HepG2 (cell line): ENCODE results near the gene THBS1. TPM values are rescaled to one million over a fixed set of nuclear protein-coding genes. Genes with fewer than 3 reads are reported as not detected.

ENCODE experiments used
- ATAC-seq: fragments of 200-7000 bp; cut with Tn5 transposase; 3 replicates; pipeline ENCODE4 v1.9.1; 2020; ENCODE audit warnings: mild to moderate bottlenecking, moderate library complexity
- BruUV-seq: library from RNA; stranded (reverse); fragments of 400-500 nt; replicated peaks from 2 replicates; lab custom pipeline; 2021; lab: Mats Ljungman, UMichigan
- CTCF ChIA-PET: fragments of 300-600 bp; formaldehyde crosslinking; extraction: SDS; loops from one replicate; lab custom pipeline; 2021; ENCODE audit warnings: low total read pairs, inconsistent platforms, low intra/inter-chr PET ratio; lab: Yijun Ruan, JAX
- POLR2A ChIA-PET: fragments of 350-600 bp; sonication (Branson Sonifier 250); formaldehyde crosslinking; loops from one replicate; lab custom pipeline; 2020; ENCODE audit warnings: antibody characterized with exemption, inconsistent platforms; lab: Yijun Ruan, JAX
- DNase-seq: peaks from one replicate; pipeline ENCODE4 v3.0.0-alpha.2; 2015; ENCODE audit warnings: low spot score
- FAIRE-seq: peaks from 3 replicates; lab custom pipeline; 2011; peaks lifted over from hg19 to GRCh38; lab: Jason Lieb, UNC
- H2AFZ ChIP-seq: one replicate; pipeline ENCODE4 v1.6.1; 2011; ENCODE audit warnings: low read length, inconsistent platforms
- H3K27ac ChIP-seq: fragments of 300-600 bp; 3 replicates; pipeline ENCODE4 v1.8.0; 2011; ENCODE audit warnings: mixed run types, mild to moderate bottlenecking, mixed read lengths, low read length, inconsistent platforms; ENCODE audit not compliant: insufficient read depth; ENCODE audit errors: extremely low read length
- H3K27me3 ChIP-seq, 2 experiments: fragments of 200-600 bp in 1 of 2; 2 replicates in 1 of 2; 3 replicates in 1 of 2; pipeline versions ENCODE4 v1.6.0 to v1.8.0; 2011; ENCODE audit warnings: low read length in 2 of 2, mild to moderate bottlenecking in 2 of 2, moderate library complexity in 2 of 2, inconsistent platforms in 1 of 2; ENCODE audit not compliant: insufficient read depth in 2 of 2, control insufficient read depth in 1 of 2
- H3K36me3 ChIP-seq, 2 experiments: fragments of 200-600 bp in 1 of 2; replicated peaks in 1 of 2; 2 replicates in 1 of 2; 3 replicates in 1 of 2; pipeline versions ENCODE4 v1.5.1 to v1.8.0; 2011; ENCODE audit warnings: low read length in 2 of 2, inconsistent platforms in 1 of 2; ENCODE audit not compliant: insufficient read depth in 2 of 2, control insufficient read depth in 1 of 2
- H3K4me1 ChIP-seq: 2 replicates; pipeline ENCODE4 v1.5.1; 2012; ENCODE audit warnings: low read length, inconsistent platforms; ENCODE audit not compliant: insufficient read depth
- H3K4me2 ChIP-seq: 2 replicates; pipeline ENCODE4 v1.6.0; 2011; ENCODE audit warnings: low read depth, low read length, inconsistent platforms
- H3K4me3 ChIP-seq, 3 experiments: fragments of 200-600 bp in 1 of 3; sonication (generic), shearing (Covaris generic) in 1 of 3; replicated peaks in 1 of 3; 2 replicates each; pipeline ENCODE4 v1.5.1; 2011 to 2016; ENCODE audit warnings: low read length in 3 of 3, inconsistent platforms in 2 of 3, low read depth in 2 of 3, mild to moderate bottlenecking in 2 of 3, control low read depth in 1 of 3, mixed read lengths in 1 of 3; ENCODE audit not compliant: insufficient read depth in 1 of 3
- H3K79me2 ChIP-seq: one replicate; pipeline ENCODE4 v1.6.1; 2011; ENCODE audit warnings: low read length, inconsistent platforms; ENCODE audit not compliant: insufficient read depth
- H3K9ac ChIP-seq: 2 replicates; pipeline ENCODE4 v1.6.0; 2011; ENCODE audit warnings: mild to moderate bottlenecking, low read depth, low read length, inconsistent platforms; ENCODE audit not compliant: insufficient read depth
- H3K9me3 ChIP-seq: 2 replicates; pipeline ENCODE4 v1.5.1; 2012; ENCODE audit warnings: mild to moderate bottlenecking, low read length
- H4K20me1 ChIP-seq: 2 replicates; pipeline ENCODE4 v1.6.0; 2011; ENCODE audit warnings: inconsistent platforms, mild to moderate bottlenecking, low read length, moderate library complexity; ENCODE audit not compliant: insufficient read depth
- HOXA3 ChIP-seq: sonication (generic); formaldehyde crosslinking; IDR thresholded peaks from 2 replicates; pipeline ENCODE4 v1.5.0; 2020; ENCODE audit warnings: missing genetic modification reagents
- MAFF ChIP-seq: IDR thresholded peaks from 2 replicates; pipeline ENCODE4 v1.6.1; 2011; ENCODE audit warnings: low read depth, low read length, improper control_type of control experiment
- PAWR ChIP-seq: sonication (generic); formaldehyde crosslinking; IDR thresholded peaks from 2 replicates; pipeline ENCODE4 v1.4.0; 2020; ENCODE audit warnings: missing genetic modification reagents, mild to moderate bottlenecking, borderline replicate concordance
- PCBP2 ChIP-seq: fragments of 200-400 bp; formaldehyde crosslinking; optimal IDR thresholded peaks from 2 replicates; pipeline ENCODE3; 2018; ENCODE audit warnings: low read length, low read depth; ENCODE audit not compliant: poor library complexity, severe bottlenecking
- POLR2A ChIP-seq, 2 experiments: IDR thresholded peaks; 2 replicates each; pipeline ENCODE4 v1.6.1; 2011; ENCODE audit warnings: low read depth in 2 of 2, low read length in 2 of 2, mild to moderate bottlenecking in 1 of 2, moderate library complexity in 1 of 2; ENCODE audit not compliant: insufficient read depth in 1 of 2
- THAP11 ChIP-seq: IDR thresholded peaks from 2 replicates; pipeline ENCODE4 v1.6.1; 2016; ENCODE audit warnings: missing biosample characterization, missing genetic modification reagents
- TMF1 ChIP-seq: sonication (generic); formaldehyde crosslinking; IDR thresholded peaks from 2 replicates; pipeline ENCODE4 v1.8.1; 2022; ENCODE audit warnings: low read depth, missing genetic modification reagents
- ZMYM2 ChIP-seq: sonication (generic); formaldehyde crosslinking; IDR thresholded peaks from 2 replicates; pipeline ENCODE4 v1.8.0; 2022; ENCODE audit warnings: mild to moderate bottlenecking, missing genetic modification reagents
- ZNF3 ChIP-seq: IDR thresholded peaks from 2 replicates; pipeline ENCODE4 v1.7.0; 2017; ENCODE audit warnings: inconsistent platforms
- ZNF792 ChIP-seq: IDR thresholded peaks from 2 replicates; pipeline ENCODE4 v1.6.1; 2016
- WGBS: methylation state at CpG from one replicate; pipeline ENCODE4 v1.1.6; 2017; ENCODE audit warnings: low lambda C conversion rate; 5-methylcytosine and 5-hydroxymethylcytosine counted together
- in situ Hi-C: cut with HindIII; loops from 2 replicates; pipeline ENCODE4 v1.10.0; 2017; ENCODE audit warnings: low pct_unique_long_range_greater_than_20kb; ENCODE audit not compliant: extremely low pct_ligation_motif_present
- intact Hi-C: fragments of 100-400 bp; cut with micrococcal nuclease; formaldehyde crosslinking; loops from one replicate; pipeline ENCODE4 v1.10.0; 2022; ENCODE audit not compliant: unreplicated experiment
- polyA plus RNA-seq, 8 experiments: library from polyadenylated mRNA; depleted of rRNA in 3 of 8; stranded (reverse) in 7 of 8; unstranded in 1 of 8; fragments of >200 nt; fragmentation: Illumina TruSeq in 4 of 8; extraction: Trizol in 4 of 8; gene quantifications; 2 replicates each; pipeline versions ENCODE4 v1.2.1 to v1.2.3, GENCODE V29; 2011 to 2016; ENCODE audit warnings: low read depth in 4 of 8, missing spikeins in 1 of 8, mixed read lengths in 1 of 8; ENCODE audit not compliant: insufficient read depth in 1 of 8
- total RNA-seq, 5 experiments: library from RNA; depleted of rRNA; stranded (reverse); fragments of >200 nt; fragmentation: Illumina TruSeq; extraction: Trizol; gene quantifications; 2 replicates each; pipeline ENCODE4 v1.2.3, GENCODE V29; 2016; ENCODE audit warnings: low read depth in 1 of 5
- TF ChIP-seq, protein P1 (sequence below): IDR thresholded peaks from 2 replicates; pipeline ENCODE4 v1.6.1; 2016; ENCODE audit warnings: low read depth, missing genetic modification reagents, missing compliant biosample characterization

The THBS1 gene
- total and polyA plus RNA-seq, 2 of the 13 experiments (the other 11 are each of a cell fraction or from before 2014, with no cell fraction given), result 54.7 to 67.1 TPM

DNA sequence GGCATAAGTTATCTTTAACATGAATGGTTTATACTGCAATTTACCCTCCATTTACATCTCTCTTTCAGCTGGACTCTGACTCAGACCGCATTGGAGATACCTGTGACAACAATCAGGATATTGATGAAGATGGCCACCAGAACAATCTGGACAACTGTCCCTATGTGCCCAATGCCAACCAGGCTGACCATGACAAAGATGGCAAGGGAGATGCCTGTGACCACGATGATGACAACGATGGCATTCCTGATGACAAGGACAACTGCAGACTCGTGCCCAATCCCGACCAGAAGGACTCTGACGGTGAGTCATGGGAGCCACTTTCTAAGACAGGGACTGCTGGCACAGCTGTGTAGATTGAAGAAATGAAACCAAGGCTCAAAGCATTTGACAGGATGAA, 11.6 kb downstream of the THBS1 start (continued):
- TF ChIP-seq, protein P1, sequence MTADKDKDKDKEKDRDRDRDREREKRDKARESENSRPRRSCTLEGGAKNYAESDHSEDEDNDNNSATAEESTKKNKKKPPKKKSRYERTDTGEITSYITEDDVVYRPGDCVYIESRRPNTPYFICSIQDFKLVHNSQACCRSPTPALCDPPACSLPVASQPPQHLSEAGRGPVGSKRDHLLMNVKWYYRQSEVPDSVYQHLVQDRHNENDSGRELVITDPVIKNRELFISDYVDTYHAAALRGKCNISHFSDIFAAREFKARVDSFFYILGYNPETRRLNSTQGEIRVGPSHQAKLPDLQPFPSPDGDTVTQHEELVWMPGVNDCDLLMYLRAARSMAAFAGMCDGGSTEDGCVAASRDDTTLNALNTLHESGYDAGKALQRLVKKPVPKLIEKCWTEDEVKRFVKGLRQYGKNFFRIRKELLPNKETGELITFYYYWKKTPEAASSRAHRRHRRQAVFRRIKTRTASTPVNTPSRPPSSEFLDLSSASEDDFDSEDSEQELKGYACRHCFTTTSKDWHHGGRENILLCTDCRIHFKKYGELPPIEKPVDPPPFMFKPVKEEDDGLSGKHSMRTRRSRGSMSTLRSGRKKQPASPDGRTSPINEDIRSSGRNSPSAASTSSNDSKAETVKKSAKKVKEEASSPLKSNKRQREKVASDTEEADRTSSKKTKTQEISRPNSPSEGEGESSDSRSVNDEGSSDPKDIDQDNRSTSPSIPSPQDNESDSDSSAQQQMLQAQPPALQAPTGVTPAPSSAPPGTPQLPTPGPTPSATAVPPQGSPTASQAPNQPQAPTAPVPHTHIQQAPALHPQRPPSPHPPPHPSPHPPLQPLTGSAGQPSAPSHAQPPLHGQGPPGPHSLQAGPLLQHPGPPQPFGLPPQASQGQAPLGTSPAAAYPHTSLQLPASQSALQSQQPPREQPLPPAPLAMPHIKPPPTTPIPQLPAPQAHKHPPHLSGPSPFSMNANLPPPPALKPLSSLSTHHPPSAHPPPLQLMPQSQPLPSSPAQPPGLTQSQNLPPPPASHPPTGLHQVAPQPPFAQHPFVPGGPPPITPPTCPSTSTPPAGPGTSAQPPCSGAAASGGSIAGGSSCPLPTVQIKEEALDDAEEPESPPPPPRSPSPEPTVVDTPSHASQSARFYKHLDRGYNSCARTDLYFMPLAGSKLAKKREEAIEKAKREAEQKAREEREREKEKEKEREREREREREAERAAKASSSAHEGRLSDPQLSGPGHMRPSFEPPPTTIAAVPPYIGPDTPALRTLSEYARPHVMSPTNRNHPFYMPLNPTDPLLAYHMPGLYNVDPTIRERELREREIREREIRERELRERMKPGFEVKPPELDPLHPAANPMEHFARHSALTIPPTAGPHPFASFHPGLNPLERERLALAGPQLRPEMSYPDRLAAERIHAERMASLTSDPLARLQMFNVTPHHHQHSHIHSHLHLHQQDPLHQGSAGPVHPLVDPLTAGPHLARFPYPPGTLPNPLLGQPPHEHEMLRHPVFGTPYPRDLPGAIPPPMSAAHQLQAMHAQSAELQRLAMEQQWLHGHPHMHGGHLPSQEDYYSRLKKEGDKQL (CRISPR knock-in tag), result no peak
- TF ChIP-seq TMF1 (CRISPR knock-in tag) (no peak), PAWR (CRISPR knock-in tag) (no peak), ZNF3 (no peak), ZNF792 (CRISPR knock-in tag) (no peak)
- TF ChIP-seq, all 625 proteins: peak for 0

DNA sequence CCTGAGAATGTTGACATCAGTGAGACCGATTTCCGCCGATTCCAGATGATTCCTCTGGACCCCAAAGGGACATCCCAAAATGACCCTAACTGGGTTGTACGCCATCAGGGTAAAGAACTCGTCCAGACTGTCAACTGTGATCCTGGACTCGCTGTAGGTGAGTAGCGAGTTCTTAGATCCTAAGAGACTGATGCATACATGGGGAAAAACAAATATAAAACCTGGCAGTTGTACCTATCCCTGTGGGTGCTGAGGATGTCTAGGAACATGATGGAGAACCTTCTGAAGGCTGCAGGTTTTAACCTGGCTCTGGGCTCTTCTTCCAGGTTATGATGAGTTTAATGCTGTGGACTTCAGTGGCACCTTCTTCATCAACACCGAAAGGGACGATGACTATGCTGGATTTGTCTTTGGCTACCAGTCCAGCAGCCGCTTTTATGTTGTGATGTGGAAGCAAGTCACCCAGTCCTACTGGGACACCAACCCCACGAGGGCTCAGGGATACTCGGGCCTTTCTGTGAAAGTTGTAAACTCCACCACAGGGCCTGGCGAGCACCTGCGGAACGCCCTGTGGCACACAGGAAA, 12.3 kb downstream of the THBS1 start:
- CTCF ChIA-PET, result no interaction called here
- intact Hi-C loops (no loop called here), in situ Hi-C loops (no loop called here)
- no TSS peak for BruUV-seq
- no peak for ATAC-seq
- 96% methylated on average over 11 of the region's 15 CpGs for WGBS
- H3K36me3 ChIP-seq, result peaks cover 44 to 71% of the 10 kb centered on the region in 2 experiments
- TF ChIP-seq POLR2A (IDR thresholded peaks at IDR 0.05; ENCODE audit: insufficient read depth in 1 of 2, low read depth in 2 of 2, low read length in 2 of 2) (peak in 1 of 2 experiments; percentile 23; a peak in 1 of 4 replicates), PCBP2 (no peak), ZMYM2 (no peak), HOXA3 (CRISPR knock-in tag) (no peak), THAP11 (CRISPR knock-in tag) (no peak), MAFF (no peak)
- TF ChIP-seq, all 625 proteins: peak for 1
- Histone ChIP-seq H3K79me2 (no peaks in the 10 kb centered on the region), H3K27me3 (no peaks in the 10 kb centered on the region), H3K4me3 (no peak overlapping the region), H2AFZ (no peak overlapping the region), H3K9ac (no peak overlapping the region), H3K9me3 (no peaks in the 10 kb centered on the region), H4K20me1 (no peaks in the 10 kb centered on the region; the same call in 1 of the 2 replicates), H3K4me2 (no peak overlapping the region), H3K4me1 (no peaks in the 10 kb centered on the region), H3K27ac (no peak overlapping the region)
- POLR2A ChIA-PET, result no interaction called here
- no peak for FAIRE-seq
- DNase-seq, result no peak
